HG03045 (cell line): ENCODE results near the gene TRIM54.

ENCODE experiments used
- ATAC-seq: cut with Tn5 transposase; IDR thresholded peaks from one replicate; pipeline ENCODE4 v1.9.1; 2021; ENCODE audit warnings: mild to moderate bottlenecking, moderate library complexity; ENCODE audit not compliant: unreplicated experiment

TRIM54 gene, protein sequence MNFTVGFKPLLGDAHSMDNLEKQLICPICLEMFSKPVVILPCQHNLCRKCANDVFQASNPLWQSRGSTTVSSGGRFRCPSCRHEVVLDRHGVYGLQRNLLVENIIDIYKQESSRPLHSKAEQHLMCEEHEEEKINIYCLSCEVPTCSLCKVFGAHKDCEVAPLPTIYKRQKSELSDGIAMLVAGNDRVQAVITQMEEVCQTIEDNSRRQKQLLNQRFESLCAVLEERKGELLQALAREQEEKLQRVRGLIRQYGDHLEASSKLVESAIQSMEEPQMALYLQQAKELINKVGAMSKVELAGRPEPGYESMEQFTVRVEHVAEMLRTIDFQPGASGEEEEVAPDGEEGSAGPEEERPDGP

DNA sequence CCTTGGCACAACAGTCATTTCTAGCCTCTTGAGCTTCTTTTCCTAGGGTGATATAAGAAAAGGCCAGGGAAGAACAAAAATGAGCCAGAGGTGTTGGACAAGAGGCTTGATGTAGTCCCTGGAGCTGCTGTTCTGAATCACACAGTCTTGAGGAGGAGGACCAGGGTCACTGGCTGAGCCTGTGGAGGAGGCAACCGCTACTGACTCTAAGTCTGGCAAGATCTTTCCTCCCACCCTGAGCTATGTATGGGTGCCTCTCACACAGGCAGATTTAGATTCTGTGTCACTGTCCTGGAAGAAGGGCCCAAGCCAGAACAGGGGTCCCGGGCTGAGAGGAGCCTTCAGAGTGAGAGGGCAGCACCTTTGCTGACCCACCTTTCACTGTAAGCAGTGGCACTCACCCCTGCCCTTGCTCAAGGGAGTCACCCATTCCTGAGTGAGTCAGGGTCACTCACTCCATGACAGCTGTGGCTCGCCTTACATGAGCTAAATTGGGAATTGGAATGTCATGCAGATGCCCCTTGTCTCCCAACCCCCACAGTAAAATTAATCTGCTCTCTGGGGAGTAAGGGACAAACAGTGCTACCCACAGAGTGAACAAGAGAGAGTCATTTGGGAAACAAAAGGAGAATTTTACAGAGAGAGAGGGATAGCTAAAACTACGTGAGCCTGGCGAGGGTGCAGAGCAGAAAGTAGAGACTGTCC, at the start of gene TRIM54:
Gene TRIM54 (plus strand): TSS at position 575 of the 705 bp plus-strand sequence. CDS start 303 bp downstream, outside the sequence.
- no peak for ATAC-seq

DNA sequence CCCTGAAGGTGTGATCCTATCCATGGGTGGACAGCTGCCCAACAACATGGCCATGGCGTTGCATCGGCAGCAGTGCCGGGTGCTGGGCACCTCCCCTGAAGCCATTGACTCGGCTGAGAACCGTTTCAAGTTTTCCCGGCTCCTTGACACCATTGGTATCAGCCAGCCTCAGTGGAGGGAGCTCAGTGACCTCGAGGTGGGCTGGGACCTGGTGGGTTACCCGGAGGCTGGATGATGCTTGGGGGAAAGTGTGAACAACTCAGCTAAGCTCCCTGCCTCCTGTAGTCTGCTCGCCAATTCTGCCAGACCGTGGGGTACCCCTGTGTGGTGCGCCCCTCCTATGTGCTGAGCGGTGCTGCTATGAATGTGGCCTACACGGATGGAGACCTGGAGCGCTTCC, 48.9 kb upstream of the TRIM54 start:
- no peak for ATAC-seq

DNA sequence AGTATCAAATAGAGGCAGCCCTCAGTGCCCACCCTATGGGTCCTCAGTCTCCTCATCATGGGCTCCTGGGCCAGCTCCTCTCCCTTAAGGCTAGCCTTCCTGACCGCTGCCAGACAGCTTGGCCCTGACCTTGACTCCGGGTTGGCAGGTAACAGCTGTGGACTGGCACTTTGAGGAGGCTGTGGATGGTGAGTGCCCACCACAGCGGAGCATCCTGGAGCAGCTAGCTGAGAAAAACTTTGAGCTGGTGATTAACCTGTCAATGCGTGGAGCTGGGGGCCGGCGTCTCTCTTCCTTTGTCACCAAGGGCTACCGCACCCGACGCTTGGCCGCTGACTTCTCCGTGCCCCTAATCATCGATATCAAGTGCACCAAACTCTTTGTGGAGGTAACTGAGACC, 46.1 kb upstream of the TRIM54 start:
- no peak for ATAC-seq

DNA sequence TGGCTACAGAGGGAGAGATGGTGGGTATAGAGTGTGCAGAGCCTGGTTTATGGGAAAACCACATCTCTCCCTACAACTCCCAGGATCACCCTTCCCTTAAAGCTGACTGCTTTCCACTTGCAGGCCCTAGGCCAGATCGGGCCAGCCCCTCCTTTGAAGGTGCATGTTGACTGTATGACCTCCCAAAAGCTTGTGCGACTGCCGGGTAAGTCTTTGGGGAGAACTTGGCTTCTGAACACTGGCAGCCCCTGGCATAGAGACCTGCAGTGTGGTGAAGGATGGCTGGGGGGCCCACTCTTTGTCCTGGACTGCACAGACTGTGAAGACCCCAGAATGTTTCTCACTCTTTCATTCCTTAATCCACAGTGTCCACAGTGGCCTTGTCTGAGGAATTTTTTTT, 45.6 kb upstream of the TRIM54 start:
- ATAC-seq = no peak

DNA sequence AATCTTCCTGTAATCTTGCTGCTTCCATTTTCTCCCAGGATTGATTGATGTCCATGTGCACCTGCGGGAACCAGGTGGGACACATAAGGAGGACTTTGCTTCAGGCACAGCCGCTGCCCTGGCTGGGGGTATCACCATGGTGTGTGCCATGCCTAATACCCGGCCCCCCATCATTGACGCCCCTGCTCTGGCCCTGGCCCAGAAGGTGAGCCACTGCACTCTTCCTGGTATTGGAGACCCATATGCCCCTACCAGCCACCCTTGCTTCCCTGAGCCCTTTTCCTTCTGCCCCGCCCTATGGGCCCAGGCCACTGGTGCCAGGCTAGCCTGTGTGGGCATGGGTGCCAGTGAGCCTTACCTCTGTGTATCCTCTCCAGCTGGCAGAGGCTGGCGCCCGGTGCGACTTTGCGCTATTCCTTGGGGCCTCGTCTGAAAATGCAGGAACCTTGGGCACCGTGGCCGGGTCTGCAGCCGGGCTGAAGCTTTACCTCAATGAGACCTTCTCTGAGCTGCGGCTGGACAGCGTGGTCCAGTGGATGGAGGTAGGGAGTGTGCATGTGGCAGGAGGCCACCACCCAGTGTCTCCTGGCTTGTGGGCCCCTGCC, 44.8 kb upstream of the TRIM54 start:
- ATAC-seq = no peak

DNA sequence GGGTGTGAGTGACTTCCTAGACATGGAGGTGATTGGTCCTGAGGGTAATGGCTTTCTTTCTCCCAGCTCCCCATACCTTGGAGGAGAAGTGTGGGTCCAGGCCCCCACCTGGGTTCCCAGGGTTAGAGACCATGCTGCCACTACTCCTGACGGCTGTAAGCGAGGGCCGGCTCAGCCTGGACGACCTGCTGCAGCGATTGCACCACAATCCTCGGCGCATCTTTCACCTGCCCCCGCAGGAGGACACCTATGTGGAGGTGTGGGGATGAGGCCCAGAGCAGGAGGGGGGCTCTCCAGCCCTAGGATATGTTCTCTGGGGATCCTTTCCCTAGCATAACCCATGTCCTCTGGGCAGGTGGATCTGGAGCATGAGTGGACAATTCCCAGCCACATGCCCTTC, 43.3 kb upstream of the TRIM54 start:
- no peak for ATAC-seq

DNA sequence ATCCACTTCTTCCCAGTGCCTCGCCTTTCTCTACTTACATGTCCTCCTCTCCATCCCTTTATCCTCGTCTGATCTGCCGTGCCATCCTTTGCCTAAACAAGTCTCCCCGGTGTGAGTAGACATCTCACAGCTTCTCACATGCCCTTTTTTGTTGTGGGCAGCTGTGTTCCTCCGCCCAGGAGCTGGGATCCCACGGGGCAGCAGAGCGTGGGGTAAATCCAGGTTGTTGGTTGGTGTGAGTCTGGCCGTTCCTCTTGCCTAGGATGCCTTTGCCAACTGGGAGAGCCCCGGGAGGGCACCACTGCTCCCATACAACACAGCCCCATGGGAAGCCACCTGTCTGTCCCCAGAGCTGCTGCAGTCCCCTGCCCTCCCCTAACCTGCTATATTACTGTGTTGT, 41.8 kb upstream of the TRIM54 start:
- no peak for ATAC-seq

DNA sequence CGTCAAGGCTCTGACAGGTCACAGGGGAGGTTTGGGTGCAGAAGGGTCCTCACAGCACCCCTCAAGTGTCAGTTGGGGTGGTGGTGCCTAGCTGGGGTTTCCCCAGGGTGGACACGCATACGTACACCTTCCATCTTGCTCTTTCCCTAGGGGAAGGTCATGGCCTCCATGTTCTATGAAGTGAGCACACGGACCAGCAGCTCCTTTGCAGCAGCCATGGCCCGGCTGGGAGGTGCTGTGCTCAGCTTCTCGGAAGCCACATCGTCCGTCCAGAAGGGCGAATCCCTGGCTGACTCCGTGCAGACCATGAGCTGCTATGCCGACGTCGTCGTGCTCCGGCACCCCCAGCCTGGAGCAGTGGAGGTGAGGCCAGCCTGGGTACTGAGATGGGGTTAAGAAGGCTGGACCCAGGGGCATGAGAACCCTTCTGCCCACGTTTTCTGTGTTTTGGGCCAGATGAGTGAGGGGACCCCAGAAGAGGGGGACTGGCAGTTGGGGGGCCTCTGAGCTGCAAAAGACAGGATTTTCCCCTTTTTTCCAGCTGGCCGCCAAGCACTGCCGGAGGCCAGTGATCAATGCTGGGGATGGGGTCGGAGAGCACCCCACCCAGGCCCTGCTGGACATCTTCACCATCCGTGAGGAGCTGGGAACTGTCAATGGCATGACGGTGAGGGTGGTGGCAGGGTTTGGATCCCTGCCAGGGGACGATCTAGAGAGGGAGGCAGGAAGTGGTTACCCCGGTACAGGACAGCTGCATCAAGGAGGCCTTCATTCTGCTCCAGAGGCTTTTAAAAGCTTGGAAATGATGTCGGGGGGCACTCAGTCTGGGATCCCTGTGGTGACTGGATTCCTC, 40.2 kb upstream of the TRIM54 start:
- ATAC-seq = no peak

DNA sequence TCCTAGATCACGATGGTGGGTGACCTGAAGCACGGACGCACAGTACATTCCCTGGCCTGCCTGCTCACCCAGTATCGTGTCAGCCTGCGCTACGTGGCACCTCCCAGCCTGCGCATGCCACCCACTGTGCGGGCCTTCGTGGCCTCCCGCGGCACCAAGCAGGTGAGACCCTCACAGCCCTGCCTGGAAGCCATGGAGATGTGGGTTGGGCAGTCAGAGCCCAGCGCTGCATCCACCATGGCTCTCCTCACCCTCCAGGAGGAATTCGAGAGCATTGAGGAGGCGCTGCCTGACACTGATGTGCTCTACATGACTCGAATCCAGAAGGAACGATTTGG, 39.6 kb upstream of the TRIM54 start:
- ATAC-seq = no peak

DNA sequence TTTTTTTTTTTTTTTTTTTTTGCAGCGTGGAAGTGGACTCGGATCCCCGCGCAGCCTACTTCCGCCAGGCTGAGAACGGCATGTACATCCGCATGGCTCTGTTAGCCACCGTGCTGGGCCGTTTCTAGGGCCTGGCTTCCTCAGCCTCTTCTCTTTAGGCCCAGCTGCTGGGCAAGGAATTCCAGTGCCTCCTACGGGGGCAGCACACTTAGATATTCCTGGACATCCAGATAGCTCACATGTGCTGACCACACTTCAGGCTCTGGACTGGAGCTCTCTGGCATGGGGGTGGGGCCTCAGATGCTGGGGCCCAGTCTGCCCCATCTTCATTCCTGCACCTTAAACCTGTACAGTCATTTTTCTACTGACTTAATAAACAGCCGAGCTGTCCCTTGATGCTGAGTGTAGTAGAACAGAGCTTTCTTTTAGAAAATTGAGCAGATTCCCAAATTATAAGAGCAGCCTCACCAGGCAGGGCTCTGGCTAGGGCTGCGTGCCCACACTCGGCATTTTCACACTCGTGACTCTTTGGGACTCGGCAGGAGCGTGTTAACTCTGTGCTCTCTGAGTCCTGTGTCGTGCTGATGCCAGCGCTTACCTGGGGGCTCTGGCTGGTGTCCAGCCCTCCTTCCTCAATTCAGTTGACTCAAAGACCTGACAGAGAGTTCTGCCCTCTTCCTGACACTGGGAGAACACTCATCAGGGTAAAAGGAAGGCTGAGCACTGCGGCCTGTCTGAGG, 38.7 kb upstream of the TRIM54 start:
- no peak for ATAC-seq

DNA sequence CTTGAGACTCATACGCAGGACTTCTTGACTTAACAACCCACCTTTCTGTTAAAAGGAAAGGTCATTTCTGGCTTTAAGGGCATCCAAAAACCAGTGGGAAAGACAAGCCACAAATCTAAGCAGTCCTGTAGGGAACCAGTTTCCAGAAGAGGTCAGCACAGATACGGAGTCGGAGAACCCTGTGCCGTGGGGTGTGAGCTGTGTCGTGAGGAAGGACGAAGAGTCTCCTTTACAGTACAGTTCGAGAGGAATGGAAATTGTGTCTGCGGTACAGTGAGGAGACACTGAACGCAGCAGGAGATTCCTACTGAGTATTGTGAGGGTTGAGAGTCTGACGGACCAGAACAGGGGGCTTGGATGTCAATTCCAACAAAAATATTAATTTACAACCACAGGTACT, 37.1 kb upstream of the TRIM54 start:
- ATAC-seq = no peak

DNA sequence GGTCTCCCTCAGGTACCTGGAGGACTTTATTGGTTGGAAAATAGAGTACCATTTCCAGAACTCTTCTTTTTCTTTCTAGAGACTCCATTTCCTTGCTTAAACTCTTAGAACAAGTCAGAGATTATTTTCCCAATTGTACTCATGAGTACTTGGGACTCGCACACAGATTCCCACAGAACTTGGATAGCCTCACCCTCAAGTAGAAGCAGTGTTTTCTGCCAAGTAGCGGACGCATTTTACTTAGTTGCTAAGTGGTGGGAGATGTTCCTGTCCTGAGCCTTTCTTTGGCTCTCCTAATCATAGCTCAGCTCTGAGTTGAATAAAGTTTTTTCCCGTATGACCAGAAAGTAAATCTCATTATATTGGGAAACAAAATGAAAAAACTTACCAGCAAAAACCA, 36.6 kb upstream of the TRIM54 start:
- no peak for ATAC-seq

DNA sequence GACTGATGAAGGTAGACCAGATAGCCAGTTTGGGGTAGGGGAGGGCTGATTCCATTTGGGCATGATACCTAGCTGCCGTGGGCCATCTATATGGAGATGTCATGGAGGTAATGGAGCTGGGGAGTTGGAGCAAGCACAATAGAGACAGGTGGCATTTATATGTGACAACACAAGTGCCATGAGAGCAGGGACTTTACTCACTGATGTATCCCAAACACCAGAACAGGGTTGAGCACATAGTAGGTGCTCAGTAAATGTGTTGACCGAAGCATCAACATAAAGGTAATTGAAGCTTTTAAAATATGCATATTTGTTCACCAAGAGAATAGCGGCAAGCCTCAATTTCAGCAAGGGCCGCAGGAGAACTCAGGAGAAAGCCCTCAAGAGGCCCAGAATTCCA, 34.3 kb upstream of the TRIM54 start:
- ATAC-seq = no peak

DNA sequence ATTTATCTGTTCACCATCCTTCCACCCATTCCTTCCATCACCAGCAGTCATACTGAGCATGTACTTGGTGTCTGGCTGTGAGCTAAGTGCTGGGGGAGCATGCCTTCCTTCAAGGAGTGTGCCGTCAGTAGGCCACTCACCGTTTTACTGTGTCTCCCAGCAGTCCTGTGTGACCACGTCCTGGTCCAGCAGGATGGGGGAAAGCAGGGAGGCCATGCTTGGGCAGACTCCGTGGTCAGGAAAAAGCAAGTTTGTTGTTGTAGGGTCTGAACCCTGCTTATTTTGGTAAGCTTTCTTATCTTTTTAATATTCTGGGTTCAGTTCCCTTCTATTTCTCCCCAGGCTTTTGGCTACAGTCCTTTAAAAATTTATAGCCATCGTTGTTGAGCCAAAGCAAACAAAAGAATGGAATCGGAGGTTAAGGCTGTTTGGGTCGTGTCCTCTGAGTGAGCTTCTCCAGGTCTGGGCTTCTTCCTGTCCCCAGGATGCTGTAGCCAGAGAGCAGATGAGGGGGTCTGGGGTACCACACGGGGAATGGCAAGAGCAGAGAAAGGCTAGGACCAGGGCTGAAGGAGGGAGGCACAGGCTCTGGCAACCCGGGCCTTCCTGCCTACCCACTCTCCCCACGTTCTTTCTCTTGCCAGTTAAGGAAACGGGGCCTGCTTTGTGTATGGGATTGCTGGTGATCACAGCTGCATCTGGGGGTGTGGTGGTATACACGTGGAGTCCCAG, 32.9 kb upstream of the TRIM54 start:
- no peak for ATAC-seq

DNA sequence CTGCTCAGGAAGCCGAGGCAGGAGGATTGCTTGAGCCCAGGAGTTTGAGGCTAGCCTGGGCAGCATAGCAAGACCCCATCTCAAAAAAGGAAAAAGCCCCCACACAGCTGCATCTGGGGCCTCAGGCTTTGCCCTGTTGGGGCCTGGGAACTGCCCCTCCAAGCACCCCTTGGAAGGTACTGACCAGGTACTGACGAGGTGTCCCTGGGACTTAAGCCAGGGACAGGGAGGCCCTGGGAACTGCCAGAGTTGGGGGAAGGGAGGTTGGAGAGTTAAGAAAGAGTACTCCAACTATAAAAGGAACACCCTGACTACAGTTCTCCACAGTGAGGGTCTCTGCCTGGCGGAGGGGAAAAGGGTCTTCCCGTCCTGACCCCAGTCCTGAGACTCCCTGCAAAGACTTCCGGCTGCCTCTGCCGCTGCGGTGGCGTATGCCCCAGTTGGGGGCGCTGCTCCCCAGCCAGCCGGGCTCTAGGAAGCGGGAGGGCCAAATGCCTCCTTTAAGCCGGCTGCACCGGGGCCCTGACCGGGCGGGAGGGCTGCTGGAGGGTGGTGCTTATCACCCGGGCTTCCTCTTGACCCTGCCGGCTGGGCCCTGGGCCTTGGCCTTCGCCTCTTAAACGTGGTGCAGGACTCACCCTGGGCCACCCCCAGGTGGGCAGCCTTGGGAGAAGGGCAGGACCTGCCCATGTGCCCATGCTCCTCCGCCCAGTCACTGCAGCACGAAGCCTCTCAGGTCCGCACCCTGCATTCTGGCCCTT, 32.2 kb upstream of the TRIM54 start:
- ATAC-seq = no peak

DNA sequence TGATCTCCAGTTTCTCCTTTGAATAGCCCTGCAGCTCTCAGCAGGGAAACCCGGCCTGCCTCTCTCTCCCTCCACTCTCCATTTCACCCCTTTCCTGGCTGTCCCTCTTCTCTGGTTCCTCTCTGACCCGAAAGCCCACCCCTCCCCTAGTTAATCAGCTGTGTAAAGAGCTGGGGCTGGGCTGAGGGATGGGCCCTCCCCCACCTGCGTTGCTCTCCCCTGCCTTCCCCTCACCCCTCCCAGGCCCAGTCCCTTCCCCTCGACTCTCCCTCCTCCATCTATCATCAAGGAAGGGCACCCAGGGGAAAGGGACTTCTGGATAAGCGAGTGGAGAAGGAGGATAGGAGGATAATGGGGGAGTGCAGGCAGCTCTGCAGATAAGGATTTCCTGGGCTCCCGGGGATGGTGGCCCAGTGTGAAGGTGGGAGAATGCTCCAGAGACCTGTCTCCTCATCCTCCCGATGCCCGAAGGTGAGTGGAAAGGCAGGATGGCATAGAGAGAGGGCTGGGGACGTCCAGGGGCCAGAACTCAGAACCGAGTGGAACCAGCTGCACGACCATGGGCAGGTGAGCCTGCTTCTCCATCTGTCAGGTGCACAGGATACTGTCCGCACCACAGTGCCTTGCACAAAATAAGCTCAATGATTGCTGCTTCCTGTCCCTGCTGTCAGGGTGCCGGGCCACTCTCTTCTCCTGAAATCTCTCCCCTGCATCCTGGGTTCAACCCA, 31.4 kb upstream of the TRIM54 start:
- ATAC-seq = no peak

DNA sequence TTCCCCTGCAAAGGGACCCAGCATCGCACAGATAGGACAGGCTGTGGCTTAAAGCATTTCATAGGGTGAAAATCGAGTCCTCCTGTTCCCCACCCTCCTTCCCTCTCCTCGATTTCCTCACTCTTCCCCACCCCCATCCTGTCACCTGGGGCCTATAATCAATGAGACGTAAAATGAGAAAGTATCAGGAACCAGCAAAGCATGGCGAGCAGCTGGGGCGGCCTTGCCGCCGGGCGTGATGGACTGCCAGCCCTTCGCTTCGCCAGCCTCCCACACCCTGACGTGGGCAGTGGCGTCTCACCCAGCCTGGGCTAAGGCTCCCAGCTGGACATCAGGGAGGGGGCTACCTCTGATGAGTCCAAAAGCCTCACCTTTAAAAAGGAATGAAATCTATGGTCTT, 30.5 kb upstream of the TRIM54 start:
- ATAC-seq = no peak

DNA sequence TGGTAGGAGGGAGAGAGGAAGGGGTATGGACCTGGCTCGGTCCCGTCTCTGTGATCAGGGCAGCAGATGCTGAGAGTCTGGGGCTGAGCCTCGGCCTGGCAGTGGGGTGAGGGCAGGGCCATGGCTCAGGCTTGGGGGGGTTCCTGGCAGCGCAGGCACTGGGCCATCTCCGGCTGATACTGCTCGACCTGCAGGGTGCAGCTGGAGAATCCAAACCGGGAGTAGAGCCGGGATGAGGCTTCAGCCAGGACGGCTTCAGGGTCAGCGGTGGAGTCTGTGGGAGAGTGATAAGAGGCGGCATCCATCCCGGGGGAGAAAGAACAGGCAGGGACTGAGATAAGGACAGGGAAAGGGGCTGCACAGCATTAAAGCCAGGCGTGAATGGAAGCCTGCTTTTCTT, 27.0 kb upstream of the TRIM54 start:
- no peak for ATAC-seq

DNA sequence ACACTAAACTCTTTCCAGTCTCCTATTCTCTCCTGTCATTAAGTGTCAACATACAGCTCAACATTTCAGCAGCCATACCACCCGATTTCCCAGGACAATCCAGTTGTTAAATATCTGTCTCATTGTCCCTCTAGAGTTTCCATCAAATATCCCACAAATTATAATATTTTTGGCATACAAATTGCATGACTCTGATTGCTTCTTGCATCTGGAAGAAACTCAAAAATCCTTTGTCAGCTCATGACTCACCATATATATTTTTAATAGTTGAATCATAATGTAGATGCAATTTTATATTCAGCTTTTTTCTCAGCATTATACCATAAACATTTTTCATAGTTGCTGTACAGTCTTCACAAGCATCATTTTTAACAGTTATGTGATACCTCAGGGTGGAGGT, 26.6 kb upstream of the TRIM54 start:
- no peak for ATAC-seq
